Neural cell (in vitro differentiated cells): ENCODE measurements around the gene SET.

Experiments used
- EP300 ChIP-seq: fragments of 450-650 bp; conservative IDR thresholded peaks from 2 replicates; pipeline ENCODE4 v1.6.1; 2014; ENCODE audit warnings: antibody characterized with exemption, mild to moderate bottlenecking, moderate library complexity; ENCODE audit not compliant: poor library complexity, severe bottlenecking
- TAF1 ChIP-seq: IDR thresholded peaks from 2 replicates; pipeline ENCODE4 v1.6.1; 2012; ENCODE audit warnings: low read depth
- TF ChIP-seq, protein P1 (sequence below): fragments of 450-650 bp; IDR thresholded peaks from 2 replicates; pipeline ENCODE4 v1.5.1; 2014; ENCODE audit warnings: antibody characterized with exemption, mild to moderate bottlenecking, moderate library complexity; ENCODE audit not compliant: poor library complexity, severe bottlenecking

DNA sequence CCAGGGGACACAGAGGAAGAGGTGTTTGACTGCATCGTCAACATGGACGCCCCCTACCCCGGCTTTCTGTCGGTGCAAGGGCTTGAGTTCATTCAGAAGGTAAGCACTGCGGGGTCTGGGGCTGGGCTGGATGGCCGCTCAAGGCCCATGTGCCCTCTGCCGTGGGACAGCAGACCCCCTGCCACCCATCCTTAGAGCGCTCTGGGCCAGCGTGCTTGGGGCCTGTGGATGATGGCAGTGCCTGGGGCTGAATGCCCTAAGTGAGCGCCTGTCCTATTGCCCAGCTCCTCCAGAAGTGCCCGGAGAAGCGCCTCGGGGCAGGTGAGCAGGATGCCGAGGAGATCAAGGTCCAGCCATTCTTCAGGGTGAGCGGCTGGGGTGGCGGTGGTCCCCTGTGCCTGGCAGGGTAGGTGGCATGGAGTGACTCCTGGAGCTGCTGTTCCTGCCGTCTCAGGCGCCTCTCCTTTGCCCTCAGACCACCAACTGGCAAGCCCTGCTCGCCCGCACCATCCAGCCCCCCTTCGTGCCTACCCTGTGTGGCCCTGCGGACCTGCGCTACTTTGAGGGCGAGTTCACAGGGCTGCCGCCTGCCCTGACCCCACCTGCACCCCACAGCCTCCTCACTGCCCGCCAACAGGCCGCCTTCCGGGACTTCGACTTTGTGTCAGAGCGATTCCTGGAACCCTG, 31.0 kb downstream of the SET start:
- TF ChIP-seq, protein P1, sequence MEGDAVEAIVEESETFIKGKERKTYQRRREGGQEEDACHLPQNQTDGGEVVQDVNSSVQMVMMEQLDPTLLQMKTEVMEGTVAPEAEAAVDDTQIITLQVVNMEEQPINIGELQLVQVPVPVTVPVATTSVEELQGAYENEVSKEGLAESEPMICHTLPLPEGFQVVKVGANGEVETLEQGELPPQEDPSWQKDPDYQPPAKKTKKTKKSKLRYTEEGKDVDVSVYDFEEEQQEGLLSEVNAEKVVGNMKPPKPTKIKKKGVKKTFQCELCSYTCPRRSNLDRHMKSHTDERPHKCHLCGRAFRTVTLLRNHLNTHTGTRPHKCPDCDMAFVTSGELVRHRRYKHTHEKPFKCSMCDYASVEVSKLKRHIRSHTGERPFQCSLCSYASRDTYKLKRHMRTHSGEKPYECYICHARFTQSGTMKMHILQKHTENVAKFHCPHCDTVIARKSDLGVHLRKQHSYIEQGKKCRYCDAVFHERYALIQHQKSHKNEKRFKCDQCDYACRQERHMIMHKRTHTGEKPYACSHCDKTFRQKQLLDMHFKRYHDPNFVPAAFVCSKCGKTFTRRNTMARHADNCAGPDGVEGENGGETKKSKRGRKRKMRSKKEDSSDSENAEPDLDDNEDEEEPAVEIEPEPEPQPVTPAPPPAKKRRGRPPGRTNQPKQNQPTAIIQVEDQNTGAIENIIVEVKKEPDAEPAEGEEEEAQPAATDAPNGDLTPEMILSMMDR: no peak
- TF ChIP-seq EP300 (no peak), TAF1 (no peak)
